ENCODE measurements around the gene ABL1.
"Not testable (repeated sequence)": the region's sequence is repeated elsewhere in the genome, so short reads cannot be mapped to it uniquely, and the experiment has no call there.

ABL1 gene

DNA sequence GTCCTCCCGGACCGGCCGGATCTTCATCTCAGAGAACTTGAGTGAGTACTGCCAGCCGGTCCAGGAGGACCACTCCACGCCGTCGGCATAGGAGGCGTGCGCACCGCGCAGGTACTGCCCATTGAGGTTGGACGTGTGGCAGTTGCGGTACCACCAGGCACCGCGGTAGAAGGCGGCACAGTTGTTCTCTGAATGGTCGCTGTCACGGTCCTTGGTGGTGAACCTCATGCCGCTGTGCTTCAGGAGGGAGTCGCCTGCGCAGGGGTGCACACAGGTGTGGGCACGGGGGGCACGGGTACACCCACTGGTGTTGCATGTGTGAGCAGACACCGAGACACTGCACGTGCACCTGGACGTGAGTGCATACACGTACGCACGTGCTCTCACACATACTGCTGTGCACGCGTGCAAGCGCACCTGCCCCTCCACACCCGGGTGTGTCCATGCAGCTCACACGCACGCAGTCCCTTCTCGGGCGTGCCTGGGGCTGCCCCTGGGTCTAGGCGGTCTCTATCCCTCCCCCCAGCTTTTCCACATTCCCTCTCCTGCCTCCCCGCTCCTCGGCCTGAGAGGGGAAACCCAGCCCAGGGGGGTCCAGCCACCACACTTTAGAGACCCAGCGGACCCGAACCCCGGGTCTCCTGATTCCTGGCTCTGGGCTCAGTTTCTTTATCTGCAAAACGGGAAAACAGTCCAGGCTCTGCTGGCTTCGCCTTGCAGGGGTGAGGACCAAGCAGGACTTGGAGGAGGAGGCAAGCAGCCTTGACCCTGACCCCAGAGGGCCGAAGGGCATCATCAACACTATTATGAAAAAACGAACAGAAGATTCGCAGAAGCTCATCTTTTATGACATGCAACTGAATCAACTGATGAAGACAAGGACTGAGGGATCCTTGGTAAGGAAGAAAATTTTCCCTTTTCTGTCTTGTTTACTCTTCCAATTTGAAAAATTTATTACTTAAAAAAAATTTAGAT lies 69.3 kb downstream of the ABL1 start:
- no peak for DNase-seq (ENCODE audit: low spot score)

DNA sequence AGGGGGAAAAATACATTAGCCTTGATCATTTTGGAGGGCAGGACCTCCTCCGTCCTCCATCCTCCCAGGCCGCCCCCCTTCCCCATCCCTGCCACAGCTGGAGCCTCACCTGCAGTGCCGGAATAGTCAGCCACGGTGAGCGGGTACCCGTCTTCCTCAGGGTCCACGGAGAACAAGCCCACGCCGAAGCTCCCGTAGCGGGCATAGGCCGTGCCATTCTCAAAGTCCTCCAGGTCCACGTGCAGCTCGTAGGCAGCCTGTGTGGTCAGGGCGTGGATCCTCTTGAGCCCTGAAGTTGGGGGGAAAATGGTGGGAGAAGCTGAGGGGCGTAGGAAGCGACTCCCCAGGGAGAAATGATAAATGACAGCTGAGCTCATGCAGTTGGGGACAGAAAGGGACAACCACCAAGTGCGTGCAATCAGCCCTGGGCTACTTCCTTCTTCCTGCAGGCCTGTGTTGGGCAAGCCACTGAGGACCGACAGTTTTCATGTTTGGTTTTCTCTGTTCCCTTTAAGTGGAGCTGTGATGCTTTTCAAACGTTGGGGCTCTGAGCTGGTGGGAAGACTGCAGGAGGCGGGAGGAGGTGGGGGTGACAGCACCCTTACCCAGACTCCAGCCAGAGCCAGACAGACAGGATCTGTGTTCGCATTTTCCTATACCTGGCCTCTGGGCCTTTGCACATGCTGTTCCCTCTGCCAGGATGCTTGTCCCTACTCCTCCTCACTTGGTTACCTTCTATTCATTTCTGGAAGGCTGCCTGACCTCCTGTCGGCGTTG lies 70.3 kb downstream of the ABL1 start:
- DNase-seq (ENCODE audit: low spot score): no peak

DNA sequence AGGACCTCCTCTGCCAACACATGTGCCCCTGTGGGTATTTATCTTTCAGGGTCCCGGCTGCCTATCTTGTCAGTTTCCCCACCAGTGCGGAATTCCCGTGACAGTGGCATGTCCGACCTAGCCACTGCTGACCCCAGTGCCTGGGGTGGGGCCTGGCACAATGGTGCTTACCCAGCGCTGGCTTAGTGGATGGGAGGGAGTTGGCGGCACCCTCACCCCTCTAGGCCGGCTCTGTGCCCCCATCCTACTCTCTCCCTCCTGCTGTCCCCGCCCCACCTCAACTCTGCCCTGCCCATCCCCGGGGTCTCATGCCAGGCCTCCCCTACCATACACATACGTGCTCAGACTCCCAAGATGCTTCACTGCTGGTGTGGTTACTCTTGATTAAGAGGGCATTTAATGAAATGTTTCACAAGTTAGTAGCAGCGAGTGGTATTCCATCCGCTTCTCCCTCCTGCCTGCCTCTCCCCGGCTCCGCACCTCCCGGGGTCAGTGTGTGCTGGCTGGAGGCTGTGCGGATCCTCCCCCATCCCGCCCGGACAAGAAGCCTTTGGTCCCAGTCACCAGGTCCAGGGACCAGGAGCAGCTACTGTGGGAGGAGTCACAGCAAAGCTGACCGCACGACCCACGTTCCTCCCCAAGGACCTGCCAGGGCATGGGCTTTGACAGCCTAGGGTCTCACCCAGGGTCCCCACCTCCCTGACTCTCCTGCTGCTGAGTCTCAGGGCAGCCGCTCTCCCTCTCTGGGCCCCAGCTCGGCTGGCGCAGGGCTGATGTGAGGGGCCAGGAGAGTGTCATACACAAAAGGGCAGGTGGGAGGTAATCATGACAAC lies 71.1 kb downstream of the ABL1 start:
- no peak for DNase-seq (ENCODE audit: low spot score)

DNA sequence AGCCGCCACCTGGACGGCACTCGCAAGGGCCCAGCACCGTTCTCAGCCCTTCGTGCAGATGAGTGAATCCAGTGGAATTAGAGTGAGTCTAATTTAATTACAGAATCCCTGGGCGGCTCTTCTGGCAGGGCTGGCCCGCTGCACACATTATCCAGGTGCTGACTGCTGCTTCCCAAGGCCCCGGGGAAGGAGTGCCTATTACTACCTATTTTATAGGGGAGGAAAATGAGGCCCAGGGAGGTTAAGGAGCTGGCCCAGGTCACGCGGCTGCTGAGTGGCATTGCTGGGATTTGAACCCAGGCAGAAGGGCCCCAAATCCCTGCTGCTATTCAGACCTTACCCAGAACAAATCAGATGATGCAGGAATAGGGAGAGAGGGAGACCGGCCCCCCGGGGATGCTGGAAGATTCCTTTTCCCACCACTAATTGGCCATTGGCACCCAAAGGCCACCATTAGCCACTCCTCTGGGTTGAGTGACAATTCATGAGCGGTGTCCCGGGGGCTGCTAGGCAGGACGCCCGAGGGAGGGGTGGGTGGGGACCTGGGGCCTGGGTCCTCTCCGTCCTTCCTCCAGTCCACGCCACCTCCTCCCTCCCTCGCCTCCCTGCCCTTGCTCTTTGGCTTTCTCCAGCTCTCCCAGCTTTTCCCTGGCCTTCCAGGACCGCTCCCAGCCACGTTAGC lies 71.8 kb downstream of the ABL1 start:
- no peak for DNase-seq (ENCODE audit: low spot score)

DNA sequence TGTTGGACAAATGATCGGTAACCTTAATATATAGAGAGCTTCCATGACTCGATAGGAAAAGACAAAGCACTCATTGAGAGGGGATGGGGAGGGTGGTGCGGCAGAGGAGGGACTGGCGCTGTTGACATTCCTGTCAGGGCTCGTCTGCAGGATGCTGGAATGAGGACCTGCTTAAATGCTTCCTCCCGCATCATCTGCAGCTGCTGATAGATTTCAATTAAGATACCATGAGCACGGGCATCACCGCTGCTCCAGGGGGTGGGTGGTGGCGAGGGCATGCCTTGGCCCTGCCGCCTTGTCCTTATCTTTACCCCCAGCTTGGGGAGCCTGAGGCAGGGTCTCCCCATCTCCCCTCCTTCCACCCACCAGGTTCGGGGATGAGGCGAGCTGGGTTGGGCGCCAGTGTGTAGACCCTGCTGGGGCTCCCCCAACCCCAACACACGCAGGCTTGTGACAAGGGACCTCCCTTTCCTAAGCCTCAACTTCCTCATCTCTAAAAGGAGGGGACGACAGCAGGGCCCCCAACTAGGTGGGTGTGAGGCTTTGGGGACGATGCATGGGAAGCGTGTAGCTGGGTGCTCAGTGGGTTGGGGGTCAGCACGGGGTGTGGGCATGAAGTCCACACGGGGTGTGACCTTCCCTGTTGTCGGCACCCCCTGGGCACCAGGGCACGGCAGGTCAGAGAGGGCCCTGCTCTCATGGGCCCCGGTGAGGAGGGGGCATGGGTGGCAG lies 73.3 kb downstream of the ABL1 start:
- no peak for DNase-seq (ENCODE audit: low spot score)

DNA sequence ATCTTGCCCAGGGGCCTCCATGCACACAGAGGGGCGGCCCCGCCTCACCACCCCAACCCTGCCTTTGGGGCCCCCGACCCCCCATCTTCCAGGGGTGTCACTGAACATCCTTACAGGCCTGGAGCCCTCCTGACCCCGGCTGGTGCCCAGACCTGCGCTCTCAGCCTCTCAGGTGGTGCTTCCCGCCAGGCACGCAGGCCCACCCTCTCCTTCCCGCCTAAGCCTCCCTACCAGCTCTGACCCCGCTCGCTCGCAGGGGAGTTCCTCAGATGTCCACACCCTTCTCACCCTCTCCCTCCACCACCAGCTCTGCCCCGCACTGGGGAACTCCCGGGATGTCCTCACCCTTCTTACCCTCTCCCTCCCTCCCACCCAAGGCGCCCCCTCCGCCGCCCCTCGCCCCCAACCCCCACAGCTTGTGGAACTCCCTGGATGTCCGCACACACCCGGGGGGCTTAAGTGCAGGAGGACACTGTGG lies 73.9 kb downstream of the ABL1 start:
- DNase-seq (ENCODE audit: low spot score): no peak

DNA sequence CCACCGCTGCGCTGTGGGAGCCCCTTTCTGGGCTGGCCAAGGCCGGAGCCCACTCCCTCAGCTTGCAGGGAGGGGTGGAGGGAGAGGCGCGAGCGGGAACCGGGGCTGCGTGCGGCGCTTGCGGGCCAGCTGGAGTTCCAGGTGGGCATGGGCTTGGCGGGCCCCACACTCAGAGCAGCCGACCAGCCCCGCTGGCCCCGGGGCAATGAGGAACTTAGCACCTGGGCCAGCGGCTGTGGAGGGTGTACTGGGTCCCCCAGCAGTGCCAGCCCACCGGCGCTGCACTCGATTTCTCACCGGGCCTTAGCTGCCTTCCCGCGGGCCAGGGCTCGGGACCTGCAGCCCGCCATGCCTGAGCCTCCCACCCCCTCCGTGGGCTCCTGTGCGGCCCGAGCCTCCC lies 75.0 kb downstream of the ABL1 start:
- DNase-seq (ENCODE audit: low spot score): not testable (repeated sequence)

DNA sequence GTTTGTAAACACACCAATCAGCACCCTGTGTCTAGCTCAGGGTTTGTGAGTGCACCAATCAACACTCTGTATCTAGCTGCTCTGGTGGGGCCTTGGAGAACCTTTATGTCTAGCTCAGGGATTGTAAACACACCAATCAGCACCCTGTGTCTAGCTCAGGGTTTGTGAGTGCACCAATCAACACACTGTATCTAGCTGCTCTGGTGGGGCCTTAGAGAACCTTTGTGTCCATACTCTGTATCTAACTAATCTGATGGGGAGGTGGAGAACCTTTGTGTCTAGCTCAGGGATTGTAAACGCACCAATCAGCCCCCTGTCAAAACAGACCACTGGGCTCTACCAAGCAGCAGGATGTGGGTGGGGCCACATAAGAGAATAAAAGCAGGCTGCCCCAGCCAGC lies 75.6 kb downstream of the ABL1 start:
- DNase-seq (ENCODE audit: low spot score): not testable (repeated sequence)

DNA sequence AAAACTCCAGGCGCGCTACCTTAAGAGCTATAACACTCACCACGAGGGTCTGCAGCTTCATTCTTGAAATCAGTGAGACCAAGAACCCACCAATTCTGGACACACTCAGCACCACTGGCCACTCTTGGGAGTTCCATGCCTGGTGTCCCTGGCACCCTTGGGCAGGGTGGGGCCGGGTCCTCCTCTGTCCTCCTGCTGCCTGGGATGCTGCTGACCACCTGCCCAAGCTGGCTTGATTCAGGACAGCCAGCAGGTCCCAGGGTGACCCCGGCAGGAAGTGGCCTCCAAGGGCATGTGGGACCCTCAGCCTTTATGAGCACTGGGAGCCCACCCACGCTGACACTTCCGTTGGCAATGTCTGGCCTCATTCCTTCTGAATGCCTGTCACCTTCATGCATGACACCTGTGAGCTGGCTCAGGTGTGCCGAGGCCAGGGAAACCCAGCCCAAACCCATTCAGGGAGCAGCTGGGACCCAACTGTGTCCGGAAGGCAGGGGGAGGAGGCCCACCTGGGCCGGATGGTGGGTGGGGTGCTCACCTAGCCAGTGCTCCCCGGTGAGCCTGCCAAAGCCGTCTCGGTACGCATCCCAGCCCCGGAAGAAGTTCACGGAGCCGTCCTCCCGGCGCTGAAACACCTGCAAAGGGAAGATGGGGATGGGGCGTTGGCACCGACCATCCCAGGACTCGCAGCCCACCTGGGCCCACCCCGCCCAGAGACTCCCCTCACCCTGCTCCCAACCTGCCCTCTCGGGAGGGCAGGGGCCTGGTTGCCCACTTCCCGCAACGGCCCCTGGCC lies 76.4 kb downstream of the ABL1 start:
- no peak for DNase-seq (ENCODE audit: low spot score)

DNA sequence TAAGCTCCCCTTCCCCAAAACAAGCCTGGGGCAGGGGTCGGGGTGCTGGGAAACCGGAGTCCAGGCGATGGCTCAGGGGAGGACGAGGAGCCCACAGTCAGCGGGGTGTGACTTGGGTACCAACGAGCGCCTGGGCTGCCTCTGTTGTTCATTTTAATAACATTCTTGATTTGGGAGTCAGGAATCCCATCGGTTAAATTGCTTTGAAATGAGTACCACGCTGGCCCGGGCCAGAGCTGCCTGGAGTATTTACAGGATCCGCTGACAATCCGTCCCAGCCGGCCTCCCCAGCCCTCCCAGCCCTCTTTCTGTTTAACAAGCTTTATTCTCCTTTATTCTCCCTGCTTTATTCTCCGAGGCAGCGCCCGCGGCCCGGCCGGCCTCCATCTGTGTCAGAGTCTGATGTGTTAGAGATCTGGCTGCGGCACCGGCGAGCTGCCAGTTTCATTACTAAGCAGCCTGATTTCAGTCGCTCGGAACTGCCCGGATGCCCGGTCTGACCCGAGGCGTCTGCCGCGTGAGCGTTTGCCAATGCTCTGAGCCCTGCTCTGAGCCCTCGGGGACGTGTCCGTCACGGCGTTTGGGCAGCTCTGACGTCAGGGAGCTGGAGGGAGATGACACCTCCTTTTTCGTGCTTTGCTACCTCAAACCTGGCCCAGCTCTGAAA lies 78.0 kb downstream of the ABL1 start:
- DNase-seq (ENCODE audit: low spot score): no peak

DNA sequence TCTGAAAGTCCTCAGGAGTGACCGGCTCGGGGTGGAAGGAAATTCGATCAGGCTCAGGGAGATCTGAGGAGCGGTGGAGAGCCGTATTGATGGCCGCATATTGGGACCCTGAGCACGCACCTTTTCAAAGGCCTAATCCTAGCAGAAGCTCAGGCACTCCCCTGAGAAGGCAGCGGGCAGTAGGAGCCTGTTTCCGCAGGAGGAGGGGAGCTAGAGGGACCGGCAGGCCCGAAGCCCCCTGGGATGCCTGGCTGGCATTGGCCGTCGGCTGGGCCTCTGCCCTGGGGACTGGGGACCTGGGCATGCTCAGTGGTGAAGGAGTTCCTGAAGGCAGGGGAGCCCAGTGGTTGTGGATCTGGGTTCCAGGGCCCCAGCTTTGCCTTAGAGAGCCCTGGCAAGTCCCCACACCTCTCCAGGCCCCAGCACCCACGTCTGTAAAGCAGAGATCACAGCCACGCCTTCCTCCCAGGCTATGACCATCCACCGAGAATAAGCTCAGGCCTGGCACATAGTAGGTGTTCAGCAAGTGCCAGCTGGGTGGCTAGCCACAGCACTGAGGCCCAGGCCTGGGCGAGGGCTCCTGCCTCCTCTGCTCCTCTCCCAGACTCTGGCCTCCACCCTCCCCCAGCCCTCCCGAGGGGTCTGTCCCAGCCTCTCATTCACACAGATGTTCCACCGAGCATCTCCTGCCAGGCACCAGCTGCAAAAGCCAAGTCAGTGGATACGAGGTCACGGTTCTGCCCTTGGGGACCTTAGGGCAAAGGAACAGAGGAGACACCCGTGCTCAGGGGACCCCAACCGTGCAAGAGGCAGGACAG lies 78.8 kb downstream of the ABL1 start:
- no peak for DNase-seq (ENCODE audit: low spot score)

DNA sequence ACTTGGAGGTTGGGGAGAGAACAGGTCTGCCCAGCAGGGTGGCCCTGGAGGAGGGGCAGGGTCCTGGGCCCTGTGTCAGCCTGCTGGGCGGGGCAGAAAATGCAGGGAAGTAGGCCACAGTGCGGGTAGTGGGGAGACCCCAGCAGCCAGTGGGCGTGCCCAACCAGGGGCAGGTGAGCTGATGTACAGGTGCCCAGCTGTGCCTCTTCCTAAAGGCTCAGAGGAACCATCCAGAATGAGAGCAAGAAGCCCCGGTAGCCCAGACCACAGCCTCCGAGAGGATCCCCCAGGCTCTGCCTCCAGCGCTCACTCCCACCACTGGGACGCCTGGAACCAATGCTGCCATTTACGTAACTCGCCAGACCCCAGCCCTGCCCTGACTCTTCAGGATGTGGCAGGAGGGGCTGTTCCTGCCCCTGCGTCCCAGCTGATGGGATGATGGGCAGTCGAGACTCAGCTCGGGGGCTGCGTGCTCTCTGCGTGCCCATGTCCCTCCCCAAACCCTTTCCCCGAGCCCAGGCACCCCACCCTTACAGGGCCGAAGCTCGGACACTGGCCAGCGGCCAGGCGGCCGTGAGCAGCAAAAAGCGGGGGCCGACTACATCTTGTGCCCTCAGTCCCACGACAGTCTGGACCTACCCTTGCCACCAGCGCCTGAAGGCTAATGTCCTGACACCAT lies 79.5 kb downstream of the ABL1 start:
- no peak for DNase-seq (ENCODE audit: low spot score)

DNA sequence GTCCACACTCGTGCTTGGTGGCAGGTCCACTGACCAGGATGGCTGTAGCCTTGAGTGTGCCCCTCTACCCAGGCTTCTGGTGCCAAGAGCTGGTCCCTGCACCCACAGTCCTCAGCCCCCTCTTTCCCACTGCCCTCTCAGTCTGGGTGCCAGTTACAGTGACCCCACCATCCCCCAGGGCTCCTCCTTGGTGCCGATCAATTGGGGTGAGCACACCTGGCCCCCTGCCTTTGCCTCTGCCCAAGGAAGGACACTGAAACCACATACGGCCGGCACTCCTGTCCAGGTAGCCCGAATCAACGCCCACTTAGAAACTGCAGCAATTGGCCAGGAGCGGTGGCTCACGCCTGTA lies 80.0 kb downstream of the ABL1 start:
- no peak for DNase-seq (ENCODE audit: low spot score)

DNA sequence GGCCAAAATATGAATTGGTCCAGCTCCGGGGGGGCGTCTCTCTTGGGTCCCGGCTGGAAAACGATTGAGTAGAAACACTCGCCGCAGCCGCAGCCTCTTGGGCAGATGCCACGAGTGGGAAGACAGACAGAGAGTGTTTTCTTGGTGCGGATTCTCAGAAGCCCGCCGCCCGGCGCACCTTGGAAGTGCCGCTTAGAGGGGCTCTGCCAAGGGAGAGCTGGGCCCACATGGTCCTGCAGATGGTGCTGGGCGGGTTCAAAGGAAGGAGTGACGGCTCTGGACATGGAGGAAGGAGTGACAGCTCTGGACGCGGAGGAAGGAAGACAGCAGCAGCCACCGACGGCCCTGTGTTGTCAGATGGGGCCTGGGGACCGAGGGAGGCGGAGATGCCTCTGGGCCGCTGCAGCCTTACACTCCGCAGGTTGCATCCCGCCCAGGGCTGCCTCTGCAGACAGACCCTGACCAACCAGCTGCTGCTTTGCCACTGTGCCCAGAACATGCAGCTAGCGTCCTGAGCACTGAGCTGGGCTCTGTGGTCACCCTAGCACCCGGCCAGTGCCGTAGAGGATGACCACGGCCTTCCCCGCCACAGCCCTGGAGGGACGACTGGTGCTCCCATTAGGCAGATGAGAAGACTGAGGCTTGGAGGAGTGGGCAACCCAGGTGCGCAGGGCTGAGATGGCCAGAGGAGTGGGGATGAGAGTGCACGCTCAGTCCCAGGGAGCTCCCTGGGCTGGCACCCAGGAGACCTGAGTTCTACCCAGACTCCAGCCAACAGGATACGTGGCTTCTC lies 82.3 kb downstream of the ABL1 start:
- DNase-seq (ENCODE audit: low spot score): no peak

DNA sequence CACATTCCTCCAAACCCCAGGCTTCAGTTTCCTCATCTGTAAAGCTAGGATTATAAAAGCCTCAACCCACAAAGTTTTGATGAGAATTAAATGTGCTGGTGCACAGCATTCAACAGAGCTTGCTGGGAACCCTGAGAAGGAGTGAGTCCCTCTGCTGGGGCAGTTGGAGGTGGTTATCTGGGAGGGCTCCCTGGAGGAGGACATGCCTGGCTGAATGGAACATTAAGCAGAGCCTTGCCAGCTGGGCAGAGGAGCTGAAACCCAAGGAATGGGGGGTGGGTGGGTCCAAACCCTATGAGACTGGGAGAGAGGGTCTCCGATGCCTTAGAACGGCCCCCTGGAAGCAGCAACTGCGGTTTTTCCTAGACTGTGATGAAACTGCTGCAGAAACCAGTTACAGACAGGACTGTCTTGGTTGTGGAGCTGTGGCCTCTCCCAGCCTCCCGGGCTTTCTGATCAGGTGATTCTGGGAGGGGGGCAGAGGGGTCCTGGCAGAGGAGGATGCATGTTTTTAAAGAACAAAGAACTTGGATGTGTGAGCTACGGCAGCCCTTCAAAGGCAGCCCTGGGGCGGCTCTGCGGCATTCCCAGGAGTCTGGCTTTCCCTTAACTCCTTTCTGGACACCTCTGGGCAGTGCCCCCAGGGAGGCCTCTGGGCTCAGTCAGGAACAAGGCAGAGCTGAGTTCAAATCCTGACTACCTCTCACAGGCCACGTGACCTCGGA lies 83.2 kb downstream of the ABL1 start:
- no peak for DNase-seq (ENCODE audit: low spot score)

DNA sequence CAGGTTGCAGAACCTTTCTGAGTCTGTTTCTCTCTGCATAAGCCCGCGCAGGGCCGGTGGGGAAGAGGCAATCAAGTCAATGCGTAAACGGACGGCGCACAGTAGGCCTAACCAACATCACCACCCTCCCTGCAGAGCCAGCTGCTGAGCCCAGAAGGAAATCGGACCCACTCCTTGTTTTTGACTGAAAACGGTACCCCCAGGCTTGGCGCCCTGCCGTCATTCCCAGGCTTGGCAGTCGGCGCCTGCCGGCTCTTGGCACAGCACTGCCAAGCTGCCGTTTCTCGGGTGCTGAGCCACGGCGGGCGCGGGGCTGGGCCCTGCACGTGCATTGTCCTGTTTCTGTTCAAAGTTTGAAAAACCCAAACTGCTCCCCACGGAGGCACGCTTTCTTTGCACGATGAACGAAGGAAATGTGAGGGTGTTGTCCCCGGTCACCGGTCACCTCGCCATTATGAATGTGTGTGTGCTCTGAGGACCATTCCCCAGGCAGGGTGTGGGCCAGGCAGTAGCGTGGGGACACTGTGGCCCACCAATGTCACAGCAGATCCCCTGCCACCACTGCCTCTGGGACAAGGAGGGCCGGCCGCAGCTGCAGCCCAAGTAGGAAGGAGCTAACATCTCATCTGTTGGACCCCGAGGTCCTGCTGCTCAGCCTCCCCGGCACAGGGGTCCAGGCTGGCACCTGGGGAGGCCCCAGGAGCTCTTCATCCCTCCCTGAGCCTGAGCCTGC lies 83.9 kb downstream of the ABL1 start:
- no peak for DNase-seq (ENCODE audit: low spot score)

All from hematopoietic multipotent progenitor cell treated with erythropoietin and hydrocortisone succinate and interleukin-3 and kit ligand, for 15 days (in vitro differentiated cells).